Thyroid gland (tissue), 4 donors: ENCODE measurements around the gene KRTAP12-1.

Experiments
- CTCF ChIP-seq, 6 experiments: fragments of 200-600 bp in 3 of 6; fragments of 450-650 bp in 3 of 6; sonication (generic) in 3 of 6; IDR thresholded peaks; one replicate each; pipeline ENCODE4 v1.5.1; 2016 to 2019; ENCODE audit warnings: antibody characterized with exemption in 6 of 6, mild to moderate bottlenecking in 2 of 6, inconsistent platforms in 1 of 6, moderate library complexity in 1 of 6
- POLR2A ChIP-seq, 2 donors: fragments of 450-650 bp; IDR thresholded peaks; one replicate each; pipeline ENCODE4 v1.6.1; 2017; ENCODE audit warnings: antibody characterized with exemption in 2 of 2, mild to moderate bottlenecking in 2 of 2, moderate library complexity in 1 of 2

GRCh38 chr21:44727321-44727720 is 45.4 kb upstream of the KRTAP12-1 start:
- no peak for TF ChIP-seq POLR2A (IDR thresholded peaks at IDR 0.05)
- no peak for TF ChIP-seq CTCF (IDR thresholded peaks at IDR 0.05)
